Measurements from ENCODE around the gene ZNF385A. TPM values are rescaled to one million over a fixed set of nuclear protein-coding genes. Genes with fewer than 3 reads are reported as not detected.

The ZNF385A gene
- total and polyA plus RNA-seq, 2 of the 13 experiments (the other 11 are each of a cell fraction or from before 2014, with no cell fraction given): 0.44 to 0.67 TPM

DNA sequence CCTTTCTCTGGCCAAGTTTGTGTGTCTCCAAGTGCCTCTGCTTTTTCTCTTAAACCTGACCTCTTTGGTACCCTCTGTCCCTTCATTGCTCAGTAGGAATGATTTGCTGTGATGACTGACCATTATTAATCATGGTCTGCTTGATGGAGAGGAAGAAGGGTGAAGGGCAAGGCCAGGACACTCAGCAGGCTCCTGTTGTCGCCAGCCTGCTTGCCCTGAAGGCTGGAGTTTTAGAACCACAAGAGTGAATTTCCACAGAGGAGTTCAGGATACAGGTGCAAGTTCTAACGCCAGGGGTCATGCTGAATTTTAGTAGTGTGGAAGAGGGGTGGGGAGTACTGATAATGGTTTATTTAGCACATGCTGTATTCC is 37.3 kb upstream of the ZNF385A start:
- BruUV-seq (replicated peaks): no TSS peak
- Histone ChIP-seq H3K27ac (ENCODE audit: extremely low read length, insufficient read depth, low read length) (no peak overlapping the region), H3K4me3 (replicated peaks in 1 of 3; ENCODE audit: insufficient read depth in 1 of 3, low read depth in 2 of 3, low read length in 3 of 3) (no peak overlapping the region), H3K79me2 (ENCODE audit: insufficient read depth, low read length) (no peaks in the 10 kb centered on the region), H3K4me1 (ENCODE audit: insufficient read depth, low read length) (peaks cover 6% of the 10 kb centered on the region; the same call in 1 of the 2 replicates), H2AFZ (ENCODE audit: low read length) (no peak overlapping the region), H3K27me3 (ENCODE audit: control insufficient read depth in 1 of 2, insufficient read depth in 2 of 2, low read length in 2 of 2) (peaks cover 13 to 55% of the 10 kb centered on the region in 2 experiments; a peak in 3 of 5 replicates), H4K20me1 (ENCODE audit: insufficient read depth, low read length) (no peaks in the 10 kb centered on the region), H3K4me2 (ENCODE audit: low read depth, low read length) (no peak overlapping the region), H3K36me3 (replicated peaks in 1 of 2; ENCODE audit: control insufficient read depth in 1 of 2, insufficient read depth in 2 of 2, low read length in 2 of 2) (no peaks in the 10 kb centered on the region), H3K9me3 (ENCODE audit: low read length) (no peaks in the 10 kb centered on the region), H3K9ac (ENCODE audit: insufficient read depth, low read depth, low read length) (no peak overlapping the region)
- 46% methylated on average over 2 of the region's 2 CpGs for WGBS (ENCODE audit: low lambda C conversion rate)
- in situ Hi-C loops (cut with HindIII; ENCODE audit: extremely low pct_ligation_motif_present, low pct_unique_long_range_greater_than_20kb) (no loop called here), intact Hi-C loops (cut with micrococcal nuclease; ENCODE audit: unreplicated experiment) (no loop called here)
- CTCF ChIA-PET (ENCODE audit: low intra/inter-chr PET ratio, low total read pairs): no interaction called here
- DNase-seq (ENCODE audit: low spot score): no peak
- no peak for FAIRE-seq
- TF ChIP-seq PITX1 (CRISPR knock-in tag; IDR thresholded peaks at IDR 0.05): no peak
- no peak for TF ChIP-seq HOXA7 (CRISPR knock-in tag; IDR thresholded peaks at IDR 0.05)
- TF ChIP-seq KDM4B (CRISPR knock-in tag; IDR thresholded peaks at IDR 0.05): no peak
- TF ChIP-seq, protein P1, sequence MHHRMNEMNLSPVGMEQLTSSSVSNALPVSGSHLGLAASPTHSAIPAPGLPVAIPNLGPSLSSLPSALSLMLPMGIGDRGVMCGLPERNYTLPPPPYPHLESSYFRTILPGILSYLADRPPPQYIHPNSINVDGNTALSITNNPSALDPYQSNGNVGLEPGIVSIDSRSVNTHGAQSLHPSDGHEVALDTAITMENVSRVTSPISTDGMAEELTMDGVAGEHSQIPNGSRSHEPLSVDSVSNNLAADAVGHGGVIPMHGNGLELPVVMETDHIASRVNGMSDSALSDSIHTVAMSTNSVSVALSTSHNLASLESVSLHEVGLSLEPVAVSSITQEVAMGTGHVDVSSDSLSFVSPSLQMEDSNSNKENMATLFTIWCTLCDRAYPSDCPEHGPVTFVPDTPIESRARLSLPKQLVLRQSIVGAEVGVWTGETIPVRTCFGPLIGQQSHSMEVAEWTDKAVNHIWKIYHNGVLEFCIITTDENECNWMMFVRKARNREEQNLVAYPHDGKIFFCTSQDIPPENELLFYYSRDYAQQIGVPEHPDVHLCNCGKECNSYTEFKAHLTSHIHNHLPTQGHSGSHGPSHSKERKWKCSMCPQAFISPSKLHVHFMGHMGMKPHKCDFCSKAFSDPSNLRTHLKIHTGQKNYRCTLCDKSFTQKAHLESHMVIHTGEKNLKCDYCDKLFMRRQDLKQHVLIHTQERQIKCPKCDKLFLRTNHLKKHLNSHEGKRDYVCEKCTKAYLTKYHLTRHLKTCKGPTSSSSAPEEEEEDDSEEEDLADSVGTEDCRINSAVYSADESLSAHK (CRISPR knock-in tag; IDR thresholded peaks at IDR 0.05; ENCODE audit: borderline replicate concordance): no peak
- TF ChIP-seq ZNF720 (CRISPR knock-in tag; IDR thresholded peaks at IDR 0.05): no peak
- no peak for TF ChIP-seq ELF4 (CRISPR knock-in tag; IDR thresholded peaks at IDR 0.05; ENCODE audit: borderline replicate concordance)
- no peak for TF ChIP-seq KLF11 (CRISPR knock-in tag; IDR thresholded peaks at IDR 0.05)
- ATAC-seq: no peak
- POLR2A ChIA-PET: no interaction called here

Measured in HepG2 (cell line).